ENCODE measurements around the gene TUSC2.
A peak's percentile ranks its signal among the peaks of the same experiment; 100 is the strongest.
"Not testable (repeated sequence)": the region's sequence is repeated elsewhere in the genome, so short reads cannot be mapped to it uniquely, and the experiment has no call there.

Gene TUSC2

DNA sequence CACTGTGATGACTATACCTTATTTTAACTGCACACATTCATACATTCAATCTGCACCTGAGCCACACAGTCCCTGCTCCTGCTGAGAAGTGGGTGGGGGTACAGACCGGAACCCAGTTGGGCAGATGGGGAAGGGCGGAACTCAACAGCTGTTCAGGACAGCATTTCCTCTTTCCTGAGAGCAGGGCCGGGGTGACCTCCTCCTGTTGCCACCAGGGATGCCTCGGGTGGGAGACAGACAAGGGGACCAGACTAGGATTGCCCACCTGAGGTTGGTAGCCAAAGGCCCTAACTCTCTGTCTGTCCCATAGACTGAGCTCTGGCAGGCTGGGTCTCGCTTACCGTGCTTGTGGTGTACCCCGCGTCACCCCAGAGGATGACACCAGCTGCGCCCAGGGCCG is 9.4 kb downstream of the TUSC2 start:
- no peak for DNase-seq (ENCODE audit: low read depth in 2 of 2)

DNA sequence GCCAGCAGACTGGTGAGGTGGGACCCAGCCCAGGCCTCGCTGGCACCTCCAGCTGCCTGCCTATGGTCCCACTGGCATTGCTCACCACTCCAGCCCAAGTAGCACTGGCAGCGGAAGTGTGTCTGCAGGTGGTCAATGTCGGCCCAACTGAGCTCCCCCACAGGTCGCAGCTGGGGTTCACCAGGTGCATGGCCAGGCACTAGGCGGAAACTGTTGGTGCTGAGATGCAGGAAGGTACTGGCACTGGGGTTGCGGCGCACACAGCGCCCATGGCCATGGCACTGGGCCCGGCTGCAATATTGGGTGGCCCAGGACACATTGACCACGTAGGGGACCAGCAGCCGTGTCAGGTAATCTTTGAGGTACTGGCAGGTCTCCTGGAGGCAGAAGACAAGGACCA is 9.9 kb downstream of the TUSC2 start:
- DNase-seq (ENCODE audit: low read depth in 2 of 2): no peak

DNA sequence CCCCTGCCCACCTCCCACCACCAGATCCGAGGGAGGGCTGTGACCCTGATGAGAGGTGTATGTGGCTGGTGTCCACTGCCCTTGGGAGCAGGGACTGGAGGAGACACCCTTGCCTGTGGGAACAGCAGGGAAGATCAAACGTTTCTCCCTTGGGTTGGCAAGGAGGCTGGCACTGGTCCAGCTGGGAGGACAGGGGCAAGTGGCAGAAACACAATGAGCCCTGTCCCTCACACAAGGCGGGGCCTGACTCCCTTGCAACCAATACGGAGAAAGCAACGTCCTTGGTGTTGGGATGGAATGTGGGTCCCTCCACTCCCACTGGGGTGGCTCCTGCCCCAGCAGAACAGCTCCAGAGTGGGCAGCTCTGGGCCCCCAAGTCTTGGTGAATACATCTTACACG is 10.7 kb downstream of the TUSC2 start:
- DNase-seq (ENCODE audit: low read depth in 2 of 2): no peak

DNA sequence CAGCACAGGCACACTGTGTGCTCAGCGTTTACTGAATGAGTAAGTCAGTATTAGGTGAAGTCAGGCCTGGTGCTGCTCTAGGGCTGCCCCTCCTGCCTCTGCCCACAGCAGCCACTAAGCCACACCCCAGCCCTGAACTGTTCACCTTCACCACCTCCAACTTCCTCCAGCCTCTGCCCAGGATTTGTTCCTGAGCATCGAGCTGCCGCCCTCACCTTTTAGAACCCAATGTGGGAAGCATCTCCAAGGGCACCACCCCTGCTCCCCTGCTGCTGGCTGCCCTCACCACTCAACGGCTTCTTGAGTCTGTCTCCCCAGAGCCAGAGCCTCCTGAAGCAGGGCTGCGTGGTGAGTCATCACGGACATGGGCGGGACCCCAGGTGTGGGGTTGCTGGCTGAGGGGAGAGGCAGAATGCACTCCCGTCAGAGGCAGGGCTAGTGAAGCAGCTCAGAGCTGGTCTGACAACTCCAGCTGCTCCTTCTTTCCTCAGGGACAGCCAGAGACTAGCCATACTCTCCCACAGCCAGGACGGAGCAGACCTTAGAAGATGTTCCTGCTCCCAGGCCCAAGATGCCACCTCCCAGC is 11.3 kb downstream of the TUSC2 start:
- DNase-seq (ENCODE audit: low read depth in 2 of 2): no peak

DNA sequence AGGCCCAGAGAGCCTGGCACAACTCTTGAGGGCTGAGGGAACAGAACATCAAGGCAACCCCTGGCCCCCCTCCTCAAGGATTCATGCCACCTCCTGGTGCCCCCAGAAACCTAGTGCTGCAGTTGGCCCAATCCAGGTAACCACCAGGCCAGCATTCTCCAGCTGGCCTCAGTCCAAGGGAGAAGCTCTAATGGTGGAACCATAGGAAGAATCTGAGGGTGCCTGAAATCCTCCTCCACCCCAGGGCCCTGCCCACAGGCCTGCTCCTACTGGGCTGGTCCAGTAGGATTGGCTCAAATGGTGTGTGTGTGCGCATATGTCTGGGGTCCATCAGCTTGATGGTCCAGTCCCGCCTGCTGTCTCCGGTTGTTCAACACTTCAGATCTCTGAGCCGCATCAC is 13.2 kb downstream of the TUSC2 start:
- DNase-seq (ENCODE audit: low read depth in 2 of 2): no peak

DNA sequence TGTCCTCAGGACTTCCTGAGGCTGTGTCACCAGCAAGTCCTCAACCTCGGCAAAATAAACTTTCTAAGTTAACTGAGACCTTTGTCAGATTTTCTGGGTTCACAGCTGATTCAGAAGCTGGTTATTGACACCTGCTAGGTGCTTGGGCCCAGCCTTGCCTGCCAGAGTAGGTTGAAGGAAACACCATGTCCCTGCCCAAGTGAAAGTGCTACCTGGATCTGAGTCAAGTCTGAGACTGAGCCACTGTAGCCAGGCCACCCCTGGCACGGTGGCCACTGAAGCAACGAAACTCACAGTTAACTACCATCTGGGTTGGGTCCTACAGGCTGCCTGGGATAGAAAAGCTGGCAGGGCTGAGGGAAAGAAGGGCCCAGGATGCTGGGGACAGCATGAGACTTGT is 13.7 kb downstream of the TUSC2 start:
- no peak for DNase-seq (ENCODE audit: low read depth in 2 of 2)

DNA sequence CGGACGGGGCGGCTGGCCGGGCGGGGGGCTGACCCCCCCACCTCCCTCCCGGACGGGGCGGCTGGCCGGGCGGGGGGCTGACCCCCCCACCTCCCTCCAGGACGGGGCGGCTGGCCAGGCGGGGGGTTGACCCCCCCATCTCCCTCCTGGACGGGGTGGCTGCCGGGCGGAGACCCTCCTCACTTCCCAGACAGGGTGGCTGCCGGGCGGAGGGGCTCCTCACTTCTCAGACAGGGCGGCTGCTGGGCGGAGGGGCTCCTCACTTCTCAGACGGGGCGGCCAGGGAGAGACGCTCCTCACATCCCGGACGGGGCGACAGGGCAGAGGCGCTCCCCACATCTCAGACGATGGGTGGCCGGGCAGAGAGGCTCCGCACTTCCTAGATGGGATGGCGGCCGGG is 16.0 kb downstream of the TUSC2 start:
- not testable (repeated sequence) for DNase-seq (ENCODE audit: low read depth in 2 of 2)

DNA sequence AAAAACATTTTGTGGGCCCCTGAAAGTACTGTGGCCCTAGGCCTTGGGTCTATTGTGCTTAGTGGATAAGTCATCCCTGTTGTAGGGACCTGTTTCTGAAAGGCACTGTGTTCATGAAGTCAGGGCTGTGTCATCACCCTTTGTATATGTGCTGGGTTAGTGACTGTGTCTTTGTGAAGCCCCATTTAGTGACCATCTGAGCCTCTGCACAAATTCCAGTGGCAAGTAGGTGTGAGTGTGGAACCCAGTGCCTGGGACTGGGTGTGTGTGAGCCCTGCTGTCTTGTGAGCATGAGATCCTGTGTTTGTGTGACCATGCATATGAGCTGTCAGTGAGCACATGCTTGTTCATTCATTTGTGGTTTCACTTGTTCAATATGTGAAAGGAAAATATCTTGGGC is 23.4 kb downstream of the TUSC2 start:
- DNase-seq (ENCODE audit: low read depth in 2 of 2): no peak

DNA sequence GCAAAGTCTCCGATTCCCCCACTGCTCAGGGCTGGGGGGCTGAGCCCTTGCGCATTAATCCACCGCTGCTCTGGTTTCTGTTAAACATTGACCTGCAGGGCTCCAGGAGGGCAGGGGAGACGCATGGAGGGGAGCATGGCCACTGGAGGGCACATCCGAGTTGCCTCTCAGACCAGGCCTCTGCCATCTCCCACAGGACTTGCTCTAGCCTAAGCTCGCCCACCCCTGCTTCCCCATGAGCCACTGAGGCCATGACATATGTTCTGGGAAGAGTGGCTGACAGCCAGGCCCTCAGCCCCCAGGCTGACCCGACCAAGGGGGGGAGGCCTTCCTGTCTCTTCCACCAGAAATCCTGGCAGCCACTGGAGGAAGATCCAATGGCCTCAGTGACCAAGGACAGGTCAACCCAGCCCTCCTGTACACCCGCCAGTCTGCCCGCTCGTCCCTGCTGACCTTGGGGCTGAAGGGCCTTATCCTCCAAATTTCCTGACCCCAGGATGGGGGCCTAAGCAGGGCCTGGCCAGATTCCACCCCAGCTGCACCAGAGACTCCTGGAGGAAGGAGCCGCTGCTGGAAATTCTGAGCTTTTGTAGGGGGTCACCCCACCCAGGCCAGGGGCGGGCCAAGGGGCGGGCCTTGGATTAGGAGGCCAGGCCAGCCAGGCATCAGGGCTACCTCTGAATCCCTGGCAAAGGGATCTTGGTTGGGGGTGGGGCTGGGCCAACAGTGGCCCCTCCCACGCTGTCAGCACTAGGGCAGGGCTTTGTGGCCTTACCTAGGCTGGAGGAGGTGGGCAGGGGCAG is 24.8 kb downstream of the TUSC2 start, which contains the start of gene HYAL1:
Gene HYAL1 (minus strand): TSS at position 562 of the 803 bp plus-strand sequence. CDS start 618 bp downstream, outside the sequence.
- no peak for DNase-seq (ENCODE audit: low read depth in 2 of 2)

DNA sequence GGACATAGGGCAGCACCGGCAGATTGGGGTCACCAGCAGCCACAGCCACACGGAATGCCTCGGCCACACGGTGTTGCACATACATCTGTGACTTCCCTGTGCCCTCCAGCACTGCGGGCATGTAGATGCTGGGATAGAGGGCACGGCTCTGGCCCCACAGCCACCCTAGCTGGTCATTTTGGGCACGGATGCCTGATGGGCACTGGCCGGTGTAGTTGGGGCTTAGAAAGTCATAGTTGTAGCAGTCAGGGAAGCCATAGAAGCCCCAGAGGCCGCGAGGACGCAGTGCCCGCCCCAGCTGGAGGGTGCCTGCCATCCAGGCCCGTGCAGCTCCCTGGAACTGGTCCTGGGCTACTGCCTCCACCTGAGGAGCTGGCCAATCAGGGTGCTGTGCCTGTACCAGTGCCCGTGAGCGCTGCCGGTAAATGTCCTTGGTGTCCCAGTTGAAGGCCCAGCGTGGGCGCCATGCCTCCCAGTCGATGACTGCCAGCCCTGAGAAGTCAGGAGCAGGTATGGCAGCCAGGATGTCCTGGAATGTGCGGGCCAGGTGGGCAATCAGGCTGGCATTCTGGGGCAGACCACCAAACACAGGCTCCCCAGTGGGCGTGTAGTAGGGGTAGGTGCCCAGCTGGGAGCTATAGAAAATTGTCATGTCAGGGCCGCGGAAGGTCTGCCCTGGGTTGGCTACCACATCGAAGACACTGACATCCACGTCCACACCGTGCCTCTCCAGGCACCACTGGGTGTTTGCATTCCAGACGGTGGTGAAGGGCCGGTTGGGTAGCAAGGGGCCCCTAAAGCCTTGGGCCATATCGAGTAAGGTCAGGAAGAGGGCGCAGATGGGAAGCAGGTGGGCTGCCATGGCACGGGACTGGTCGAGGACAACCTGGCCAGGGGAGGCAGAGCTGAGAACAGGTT is 25.7 kb downstream of the TUSC2 start:
- DNase-seq (ENCODE audit: low read depth in 2 of 2): no peak

DNA sequence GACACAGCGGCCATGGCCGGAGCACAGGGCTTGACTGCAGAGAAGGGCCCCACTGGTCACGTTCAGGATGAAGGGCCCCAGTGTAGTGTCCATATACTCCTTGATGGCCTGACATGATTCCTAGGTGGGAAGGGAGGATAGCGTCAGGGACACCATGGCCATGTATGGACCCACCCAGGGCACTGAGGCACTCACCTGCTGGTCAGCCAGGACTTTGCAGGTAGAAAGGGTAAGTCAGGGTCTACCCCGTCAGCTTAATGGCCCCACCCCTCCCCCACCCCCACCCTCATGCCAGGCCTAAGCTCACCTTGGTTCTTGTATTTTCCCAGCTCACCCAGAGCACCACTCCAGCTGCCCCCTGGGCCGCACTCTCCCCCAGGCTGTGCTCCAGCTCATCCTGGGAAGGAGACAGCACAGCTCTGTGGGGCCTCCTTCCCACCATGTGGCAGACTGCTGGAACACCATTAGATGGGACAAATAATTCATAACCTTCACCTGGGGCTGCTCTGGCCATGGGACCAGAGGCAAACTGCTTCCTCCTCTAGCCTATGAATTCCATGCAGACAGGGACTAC is 27.3 kb downstream of the TUSC2 start:
- DNase-seq (ENCODE audit: low read depth in 2 of 2): no peak

DNA sequence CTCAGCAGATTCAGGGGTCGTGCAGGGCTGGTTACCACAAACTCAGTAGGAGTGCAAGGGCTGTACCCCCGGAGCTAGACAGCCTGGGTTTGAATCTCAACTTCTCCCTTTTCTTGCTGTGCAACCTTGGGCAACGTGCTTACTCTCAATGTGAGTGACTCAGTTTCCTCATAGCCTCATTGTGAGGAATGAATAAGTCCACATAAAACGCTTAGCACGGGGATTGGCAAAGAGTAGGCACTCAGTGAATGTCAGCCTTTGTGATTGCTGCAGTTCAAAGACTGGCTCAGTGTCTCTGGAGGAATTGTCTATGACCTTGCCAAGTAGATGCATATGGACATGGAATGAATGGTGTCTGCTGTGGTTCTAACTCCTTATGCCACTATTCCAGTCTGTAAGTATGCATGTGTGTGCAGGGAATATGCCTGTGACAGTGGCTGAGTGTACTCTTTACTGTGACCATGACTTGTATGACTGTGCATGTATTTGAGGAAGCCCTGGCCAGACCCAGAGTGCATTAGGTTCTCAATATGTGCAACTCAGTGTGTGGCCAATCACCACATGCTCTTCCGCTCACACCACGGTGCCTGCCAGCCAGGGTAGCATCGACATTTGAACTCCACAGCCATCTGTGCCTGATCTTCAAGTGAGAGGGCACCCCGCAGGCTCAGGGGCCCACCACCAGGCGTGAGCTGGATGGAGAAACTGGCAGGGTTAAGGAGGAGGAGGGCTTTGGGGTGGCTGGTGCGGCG is 27.9 kb downstream of the TUSC2 start:
- no peak for DNase-seq (ENCODE audit: low read depth in 2 of 2)

DNA sequence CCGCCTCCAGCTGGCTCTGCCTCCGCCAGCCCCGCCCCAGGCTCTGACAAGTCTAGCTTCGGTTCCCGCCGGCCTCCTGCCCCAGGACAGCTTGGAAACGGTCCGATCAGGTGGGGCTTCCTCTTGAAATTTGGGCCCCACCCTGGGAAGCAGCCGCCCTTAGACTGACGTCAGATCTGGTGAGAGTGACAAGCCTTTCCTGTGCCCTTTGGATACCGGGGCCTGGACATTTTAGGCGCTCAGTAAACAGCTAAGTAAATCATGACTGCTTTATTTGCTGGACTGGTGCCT is 28.4 kb downstream of the TUSC2 start:
- DNase-seq (ENCODE audit: low read depth in 2 of 2): no peak

DNA sequence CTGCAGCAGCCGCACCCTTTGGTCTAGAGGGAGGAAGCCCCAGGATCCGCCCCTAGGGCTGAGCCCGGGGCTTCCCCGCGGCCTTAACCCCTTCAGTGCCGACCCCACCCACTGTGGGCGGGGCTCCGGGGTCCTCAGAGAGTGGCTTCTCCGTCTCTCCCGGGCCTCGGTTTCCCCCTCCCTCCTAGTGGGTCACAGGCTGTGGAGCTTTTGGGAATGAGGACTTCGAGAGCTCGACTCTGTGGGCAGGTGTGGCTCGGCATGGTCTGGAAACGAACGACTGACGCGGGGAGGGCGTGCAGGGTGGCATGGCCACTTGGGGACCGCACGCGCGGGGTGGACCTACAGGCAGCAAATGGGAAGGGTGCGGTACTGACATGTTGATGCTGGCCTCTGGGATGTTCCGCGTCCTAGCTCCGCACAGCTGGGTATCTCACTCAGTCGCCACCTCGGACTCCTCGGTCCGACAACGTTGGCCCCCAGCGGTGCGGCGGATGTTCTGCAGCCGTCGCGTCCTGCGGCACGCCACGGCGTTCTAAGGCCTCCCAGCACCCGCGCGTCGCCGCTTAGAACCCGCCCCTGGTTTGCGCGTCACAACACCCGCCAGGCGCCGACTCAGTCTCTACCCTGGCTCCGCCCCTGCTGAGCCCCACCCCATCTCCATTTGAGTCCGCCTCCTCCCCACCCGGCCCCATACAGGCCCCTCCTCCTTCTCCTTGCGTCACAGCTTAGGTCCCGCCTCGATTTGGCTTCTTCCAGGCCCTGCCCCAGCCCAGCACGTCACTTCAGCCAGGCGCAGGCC is 29.0 kb downstream of the TUSC2 start, which contains the start of the genes HYAL3 and NAA80:
Gene HYAL3 (minus strand): TSS at position 570 of the 802 bp plus-strand sequence. CDS start 3,803 bp downstream, outside the sequence.
Gene NAA80 (minus strand): TSS at position 570 of the 802 bp plus-strand sequence. CDS start 1,942 bp downstream, outside the sequence.
- DNase-seq (ENCODE audit: low read depth in 2 of 2): peak; percentile 99

DNA sequence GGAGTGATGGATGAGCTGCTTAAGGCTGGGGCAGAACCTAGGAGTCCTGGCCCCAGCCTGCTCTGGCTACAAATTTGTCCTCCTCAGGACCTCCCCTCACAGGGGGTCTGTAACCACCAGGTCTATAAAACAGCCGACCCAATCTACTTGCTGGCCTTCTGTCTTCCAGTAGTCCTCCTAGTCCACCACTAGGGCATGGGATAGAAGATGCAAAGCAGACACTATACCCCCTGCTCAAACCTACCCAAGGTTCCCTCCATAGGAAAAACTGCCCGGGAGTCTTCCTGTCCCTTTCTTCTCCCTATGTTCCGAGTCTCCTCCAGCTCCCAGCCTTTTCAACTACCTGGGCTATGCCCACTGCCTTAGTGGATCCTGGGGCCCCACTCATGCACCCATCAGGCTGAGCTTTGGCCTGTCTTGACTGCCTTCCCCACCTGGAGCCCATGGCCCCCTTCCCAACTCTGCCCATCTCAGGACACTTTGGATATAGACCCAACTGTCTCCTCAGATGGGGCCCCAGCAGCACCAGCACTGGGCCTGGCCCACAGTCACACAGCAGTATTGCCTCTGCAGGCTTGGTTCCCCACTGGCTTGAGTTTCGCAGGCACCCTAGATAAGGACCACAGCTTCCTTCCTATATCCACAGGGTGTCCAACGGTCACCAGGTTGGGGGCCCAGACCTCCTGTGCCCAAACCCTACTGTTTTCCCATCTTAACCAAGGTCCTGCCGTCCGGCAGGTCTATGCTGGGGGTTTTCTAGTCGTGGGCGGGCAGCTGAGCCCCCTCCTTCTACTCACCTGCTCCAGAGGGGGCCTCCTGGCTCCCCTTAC is 29.9 kb downstream of the TUSC2 start:
- no peak for DNase-seq (ENCODE audit: low read depth in 2 of 2)

DNA sequence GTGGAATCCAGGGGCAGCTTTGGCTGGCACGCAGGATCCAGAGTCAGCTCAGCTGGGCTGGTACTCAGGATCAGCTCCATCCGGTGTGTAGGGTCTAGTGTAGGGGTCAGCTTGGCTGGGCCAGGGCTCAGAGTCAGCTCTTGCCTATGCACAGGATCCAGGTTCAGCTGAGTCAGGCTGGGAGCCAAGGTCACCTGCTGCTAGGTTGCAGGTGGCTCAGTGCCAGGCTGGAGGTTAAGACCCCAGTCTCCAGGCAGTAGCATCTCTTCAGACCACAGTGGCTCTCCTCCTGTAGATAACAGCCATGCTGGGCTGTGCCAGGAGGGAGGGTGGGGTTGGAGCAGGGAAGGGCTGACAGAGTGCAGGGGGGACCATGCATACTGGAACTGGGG is 30.6 kb downstream of the TUSC2 start:
- no peak for DNase-seq (ENCODE audit: low read depth in 2 of 2)

DNA sequence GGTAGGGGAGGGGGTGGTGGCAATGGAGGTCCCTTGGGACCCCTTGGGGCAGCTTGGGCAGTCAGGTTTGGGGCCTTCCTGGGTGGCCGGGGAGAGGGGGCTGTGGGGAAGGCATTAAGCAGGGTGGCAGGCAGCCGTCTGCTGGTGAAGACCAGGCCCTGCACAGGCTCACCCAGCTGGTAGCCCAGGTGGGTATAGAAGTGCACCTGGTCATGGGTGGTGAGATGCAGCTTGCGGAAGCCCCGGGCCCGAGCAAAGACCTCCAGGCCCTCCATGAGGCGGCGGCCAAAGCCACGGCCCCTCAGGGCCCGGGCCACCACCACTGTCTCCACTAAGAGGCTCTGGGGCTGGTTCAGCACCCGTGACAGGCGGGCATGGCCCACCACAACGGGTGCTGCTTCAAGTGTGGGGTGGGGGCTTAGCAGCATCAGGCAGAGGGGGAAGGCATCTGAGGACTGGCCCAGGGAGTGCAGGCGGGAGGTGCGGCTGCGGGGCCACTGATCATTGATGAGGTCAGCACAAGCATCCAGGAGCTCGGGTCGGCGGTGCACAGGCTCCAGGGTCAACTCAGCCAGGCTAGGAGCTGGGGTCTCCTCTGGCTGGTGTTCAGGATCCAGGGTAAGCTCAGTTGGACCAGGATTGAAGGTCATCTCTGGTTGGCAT is 31.2 kb downstream of the TUSC2 start:
- DNase-seq (ENCODE audit: low read depth in 2 of 2): no peak

DNA sequence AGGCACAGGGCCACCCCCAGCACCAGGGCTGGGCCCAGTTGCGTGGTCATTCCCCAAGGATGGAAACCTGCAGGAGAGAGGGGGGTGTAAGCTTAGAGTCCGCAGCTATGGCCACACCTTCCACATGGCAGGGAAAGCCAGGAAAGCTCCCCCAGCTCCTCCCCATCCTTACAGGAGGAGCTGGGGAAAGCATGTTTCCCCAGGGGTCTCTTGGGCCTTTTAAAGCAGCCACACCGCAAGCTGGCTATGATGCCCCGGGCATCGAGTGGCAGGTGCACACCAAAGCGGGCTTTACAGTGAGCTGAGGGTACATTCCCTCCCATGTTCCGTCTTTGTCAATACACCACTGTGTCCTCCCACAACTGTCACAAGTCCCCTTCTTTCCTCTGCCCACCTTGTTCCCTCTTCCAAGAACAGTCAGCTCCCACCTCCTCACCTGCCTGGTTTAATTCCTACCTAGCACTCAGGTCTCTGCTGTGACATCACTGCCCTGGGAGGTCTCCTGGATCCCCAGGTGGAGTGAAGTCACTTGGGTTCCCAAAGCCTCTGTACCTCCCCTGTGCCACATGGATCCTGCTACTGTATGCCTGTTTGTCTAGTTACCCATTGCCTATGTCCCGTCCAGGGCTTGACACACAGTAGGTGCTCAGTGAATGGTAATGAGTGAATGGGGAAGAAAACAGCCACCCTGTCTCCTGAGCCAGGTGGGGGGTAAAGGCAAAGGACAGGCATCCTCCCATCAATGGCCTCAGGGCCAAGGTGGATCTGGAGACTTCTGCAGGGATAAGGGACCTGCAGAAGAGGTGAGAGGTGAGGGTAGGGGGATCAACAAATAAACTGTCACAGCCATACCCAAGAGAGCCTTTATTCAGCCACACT is 32.2 kb downstream of the TUSC2 start:
- no peak for DNase-seq (ENCODE audit: low read depth in 2 of 2)

Measured in stimulated activated CD4-positive, alpha-beta T cell treated with anti-CD3 and anti-CD28 coated beads, Interleukin-12 subunit alpha, Interleukin-12 subunit beta, amount 100 ng/mL, for 24 hours (primary cell).